ENCODE data around the gene NCOA1.

- TF ChIP-seq POLR2A (IDR thresholded peaks at IDR 0.05) (no peak), CTCF (IDR thresholded peaks at IDR 0.05 in 4 of 5, conservative IDR thresholded peaks at IDR 0.05 in 1 of 5) (no peak)
These were observed 27.8 kb upstream of the NCOA1 start for GRCh38 chr2:24463271-24463670.
